Glomerular endothelial cell (primary cell): ENCODE measurements around the gene PLN. TPM values are rescaled to one million over a fixed set of nuclear protein-coding genes. Genes with fewer than 3 reads are reported as not detected.

Experiments used
- DNase-seq: peaks from one replicate; pipeline ENCODE4 v3.0.0-alpha.2; 2011; ENCODE audit warnings: low read depth, low spot score; ENCODE audit errors: extremely low read depth
- total RNA-seq: library from RNA; depleted of rRNA; stranded (reverse); fragments of >200 nt; gene quantifications from 2 replicates; pipeline ENCODE4 v1.2.3, GENCODE V29; 2015

PLN gene
- total RNA-seq, 1 donor from 2014 or later: 0.18 TPM

- no peak for DNase-seq
Measured at GRCh38 chr6:118536478-118536877, 11.6 kb upstream of the PLN start.

DNA sequence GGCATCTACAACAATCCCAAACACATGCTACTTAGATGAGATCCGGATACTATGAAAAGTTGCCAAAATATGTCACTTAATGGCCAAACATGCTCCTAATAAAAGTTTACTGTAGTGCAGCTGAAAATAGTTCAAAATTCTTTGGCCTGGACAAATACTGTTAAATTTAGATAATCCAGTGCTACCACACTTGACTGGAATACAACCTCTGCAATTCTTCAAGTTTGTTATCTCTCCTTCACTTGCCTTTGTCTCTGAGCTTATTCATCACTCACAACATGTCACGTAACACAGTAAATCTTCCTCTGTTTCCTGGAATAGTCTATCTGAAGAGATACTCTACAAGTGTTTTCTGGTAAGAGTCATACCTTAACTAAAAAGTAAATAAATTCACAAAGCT lies 10.5 kb upstream of the PLN start:
- no peak for DNase-seq

DNA sequence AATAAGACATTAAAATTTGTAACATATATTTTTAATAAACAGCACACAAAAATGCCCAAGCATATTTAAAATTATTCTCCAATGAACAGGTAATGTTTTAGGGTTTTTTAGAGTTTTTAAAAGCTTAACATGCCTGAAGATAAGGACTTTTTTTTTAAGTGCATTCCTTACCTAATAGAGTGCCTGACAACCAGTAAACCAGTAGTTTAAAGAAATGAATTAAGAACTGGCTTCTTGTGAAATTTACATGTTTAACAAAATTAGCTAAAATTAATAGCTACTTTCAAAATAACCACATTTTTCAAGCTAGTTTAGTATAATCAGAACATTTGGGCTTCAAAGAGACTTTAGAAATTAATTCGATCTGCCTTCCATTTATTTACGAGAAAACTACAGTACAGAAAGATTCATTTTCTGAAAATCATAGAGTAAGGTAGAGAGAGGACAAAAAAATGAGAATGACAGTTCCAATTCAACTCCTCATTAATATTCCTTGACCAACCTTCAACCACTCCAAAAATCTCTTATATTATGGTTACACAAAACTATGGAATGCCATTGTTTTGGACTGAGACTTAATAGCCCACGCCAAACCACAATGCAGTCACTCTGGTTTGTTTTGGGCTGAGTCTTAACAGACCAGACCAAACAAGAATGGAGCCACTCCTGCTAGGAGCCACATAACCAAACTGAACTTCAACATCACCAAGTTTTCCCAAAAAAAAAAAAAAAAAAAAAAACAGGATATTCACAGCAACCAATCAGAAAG lies 5.7 kb upstream of the PLN start:
- DNase-seq: no peak

GRCh38 chr6:118544105-118544504 lies 4.0 kb upstream of the PLN start:
- peak; percentile 20 for DNase-seq

DNA sequence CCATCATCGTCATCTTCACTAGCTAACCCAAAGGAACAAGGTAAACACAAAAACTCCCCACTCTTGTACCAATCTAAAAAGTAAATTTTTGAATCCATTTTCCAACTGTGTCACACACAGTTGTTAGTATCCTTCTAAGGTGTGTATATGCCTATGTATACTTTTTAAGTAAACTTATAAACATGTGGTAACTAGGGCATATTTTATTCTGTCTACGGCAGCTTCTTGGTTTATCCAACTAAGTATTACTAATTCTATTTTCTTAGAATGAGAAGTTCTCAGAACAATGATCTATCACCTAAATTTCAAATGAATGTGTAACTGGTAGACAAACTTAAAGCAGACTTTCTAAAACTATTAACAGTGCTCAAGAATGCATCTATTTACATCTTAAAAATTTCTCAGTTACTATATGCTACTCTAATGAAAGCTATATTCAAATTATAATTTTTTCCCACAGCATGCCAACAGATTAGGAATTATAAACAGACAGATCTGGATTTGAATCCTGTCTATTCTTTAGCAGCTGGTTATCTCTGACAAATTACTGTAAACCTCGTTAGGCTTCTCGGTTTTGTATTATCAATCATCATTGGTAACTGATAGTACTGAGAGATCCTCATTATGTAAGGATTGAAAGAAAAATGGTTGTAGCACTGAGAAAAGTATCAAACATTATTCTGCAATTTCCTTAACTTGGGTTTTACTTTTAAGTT lies 1.8 kb upstream of the PLN start:
- DNase-seq: no peak

GRCh38 chr6:118546880-118547218 lies 1.2 kb upstream of the PLN start:
- DNase-seq: no peak

GRCh38 chr6:118548613-118549012 lies 517 bp downstream of the PLN start:
- DNase-seq: no peak

- DNase-seq: peak; percentile 33
Measured at GRCh38 chr6:118551063-118552053, 3.3 kb downstream of the PLN start.

DNA sequence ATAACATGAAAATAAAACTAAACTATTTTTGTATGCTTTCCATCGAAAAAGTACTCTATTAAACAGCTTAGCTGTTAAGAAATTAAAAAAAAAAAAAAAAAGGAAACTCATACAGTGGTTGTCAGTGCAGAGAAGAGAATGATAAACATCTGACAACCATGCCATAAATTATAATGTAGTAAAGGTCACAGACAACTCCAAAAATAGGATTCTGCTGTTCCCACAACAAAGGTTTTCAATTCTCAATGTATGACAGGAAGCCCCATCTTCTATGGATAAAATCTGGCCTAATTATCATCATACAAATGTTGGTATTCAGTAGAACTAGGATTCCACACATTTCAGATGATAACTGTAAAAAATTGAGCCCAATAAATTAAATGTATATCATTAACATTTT lies 5.0 kb downstream of the PLN start:
- DNase-seq: no peak

DNA sequence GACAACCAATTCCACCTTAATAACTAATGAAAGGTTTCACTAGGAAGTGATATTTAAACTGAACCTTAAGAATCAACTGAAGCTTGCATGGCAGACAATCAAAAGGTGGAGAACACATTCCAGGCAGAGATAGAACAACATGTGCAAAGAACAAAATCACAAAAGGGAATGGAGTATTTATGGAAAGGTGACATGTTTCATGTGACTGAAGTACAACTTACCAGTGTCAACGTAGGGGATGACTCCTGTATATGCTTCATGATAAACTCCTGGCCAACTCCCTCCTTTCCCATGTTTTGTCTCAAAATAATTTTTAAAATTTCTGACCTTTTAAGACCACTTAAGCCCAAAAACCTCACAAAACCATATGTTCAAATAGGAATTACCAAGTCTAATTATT lies 6.6 kb downstream of the PLN start:
- no peak for DNase-seq

GRCh38 chr6:118558464-118559217 lies 10.5 kb downstream of the PLN start:
- DNase-seq: no peak

- DNase-seq: no peak
Measured at GRCh38 chr6:118559659-118560058, 11.6 kb downstream of the PLN start.

DNA sequence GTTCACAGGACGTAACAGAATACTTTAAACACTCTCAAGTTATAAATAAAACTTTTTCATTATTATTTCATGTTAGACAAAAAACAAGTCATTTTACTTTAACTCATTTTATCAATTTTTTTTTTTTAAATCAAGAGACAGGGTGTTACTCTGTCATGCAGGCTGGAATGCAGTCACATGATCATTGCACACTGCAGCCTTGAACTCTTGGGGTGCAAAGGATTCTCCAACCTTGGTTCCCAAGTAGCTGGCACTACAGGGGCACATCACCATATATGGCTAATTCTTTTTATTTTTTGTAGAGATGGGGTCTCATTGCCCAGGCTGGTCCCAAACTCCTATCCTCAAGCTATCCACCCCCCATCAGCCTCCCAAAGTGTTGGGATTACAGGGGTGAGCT lies 14.2 kb downstream of the PLN start:
- no peak for DNase-seq

- DNase-seq: no peak
Measured at GRCh38 chr6:118562959-118563358, 14.9 kb downstream of the PLN start.

DNA sequence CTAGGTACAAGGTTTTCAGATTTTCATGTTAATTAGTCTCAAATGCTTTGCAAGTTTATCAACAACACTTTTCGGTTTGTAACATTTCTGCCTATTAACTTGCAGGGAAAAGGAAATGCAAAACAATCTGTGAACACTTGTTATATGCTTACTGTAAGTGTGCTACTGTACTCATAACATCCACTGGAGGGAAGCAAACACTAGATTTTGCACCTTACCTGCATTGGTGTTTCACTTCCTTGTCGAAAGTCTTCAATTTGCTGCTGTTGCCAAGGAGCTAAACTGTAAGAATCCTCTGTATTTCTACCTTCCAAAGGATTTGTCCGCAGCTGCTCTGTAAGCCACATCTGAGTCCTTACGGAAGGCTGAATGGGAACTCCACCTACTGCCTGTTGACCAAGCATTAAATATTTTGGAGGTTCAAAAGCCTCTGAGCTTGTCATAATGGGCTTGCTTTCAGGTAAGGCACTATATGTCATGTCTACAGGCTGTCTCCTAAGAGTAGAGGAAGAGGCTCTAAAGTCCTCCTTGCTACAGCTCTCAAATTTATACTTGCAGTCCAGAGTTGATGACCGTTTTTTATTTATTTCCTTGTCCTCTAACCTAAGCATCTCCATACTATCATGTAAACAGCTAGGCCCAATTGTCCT lies 17.3 kb downstream of the PLN start:
- DNase-seq: no peak

DNA sequence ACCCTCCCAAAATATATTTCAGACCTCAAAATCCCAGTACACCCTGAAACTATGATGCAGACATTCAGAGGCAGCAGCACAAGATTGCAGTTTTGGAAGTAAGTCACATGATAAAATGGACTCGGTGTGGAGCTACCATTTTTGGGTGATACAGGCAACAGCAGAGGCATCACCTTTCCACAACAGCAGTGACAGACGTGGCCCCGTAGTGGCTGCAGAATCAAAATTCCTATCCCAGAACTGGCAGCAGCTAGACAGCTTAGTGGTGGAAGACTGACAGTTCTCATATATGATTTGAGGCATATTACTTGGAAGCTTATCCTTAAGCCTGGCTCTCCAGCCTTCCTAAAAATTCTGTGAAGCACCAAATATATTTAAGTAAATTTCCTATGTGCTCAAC lies 19.9 kb downstream of the PLN start:
- no peak for DNase-seq

DNA sequence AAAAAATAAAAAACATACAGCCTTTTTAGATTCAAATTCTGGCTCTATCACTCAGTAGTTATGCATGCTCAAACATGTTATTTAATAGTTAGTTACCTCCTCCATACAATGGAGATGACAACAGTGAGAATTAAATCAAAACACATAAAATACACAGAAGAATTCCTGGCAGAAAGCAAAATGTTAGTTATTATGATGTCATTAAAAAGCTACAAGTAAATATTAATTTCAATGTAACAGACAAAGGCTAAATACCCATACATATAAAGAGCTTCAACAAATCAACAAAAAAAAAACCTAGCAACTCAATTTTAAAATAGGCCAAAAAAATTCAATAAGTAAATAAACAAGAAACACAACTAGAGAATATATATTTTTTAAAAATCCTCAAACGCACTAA lies 21.4 kb downstream of the PLN start:
- no peak for DNase-seq

- no peak for DNase-seq
Measured at GRCh38 chr6:118571121-118571520, 23.0 kb downstream of the PLN start.

DNA sequence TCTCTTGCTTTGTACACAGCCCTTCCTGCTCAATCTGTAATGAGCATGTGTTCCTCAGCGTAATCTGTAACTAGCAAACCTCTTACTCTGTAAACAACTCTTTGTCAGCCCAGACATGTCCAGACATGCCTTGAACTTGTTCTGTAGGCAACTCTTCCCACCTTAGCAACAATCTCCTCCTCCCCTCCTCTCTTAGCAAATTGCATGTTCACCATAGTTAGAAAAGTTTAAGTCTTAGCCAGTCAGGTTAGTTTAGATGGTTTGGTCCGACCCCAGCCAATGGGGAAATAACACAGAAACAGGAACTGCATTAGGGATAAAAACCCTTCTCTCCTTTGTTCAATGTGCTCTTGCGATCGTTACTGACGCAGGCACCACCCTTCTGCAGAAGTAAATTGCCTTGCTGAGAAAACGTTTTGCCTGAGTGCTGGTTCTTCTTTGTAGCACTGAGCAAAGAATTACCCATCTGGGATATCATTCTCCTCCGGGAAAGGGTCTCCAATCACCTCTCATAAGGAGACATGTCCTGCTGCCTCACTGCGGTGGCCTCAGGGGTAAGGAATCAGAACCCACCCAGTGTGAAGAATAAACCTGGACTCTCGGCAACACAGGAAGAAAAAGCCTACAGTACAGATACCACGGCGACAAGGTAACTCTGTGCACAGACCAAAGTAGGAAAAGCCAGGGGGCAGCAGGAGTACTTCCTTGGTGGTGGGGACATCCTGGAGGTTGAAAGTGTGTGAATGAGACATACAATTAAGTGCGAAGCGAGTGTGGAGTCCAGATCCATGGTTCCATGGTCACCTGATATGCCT lies 26.2 kb downstream of the PLN start:
- no peak for DNase-seq
